Ascending aorta (tissue), 2 donors: Measurements from ENCODE around the gene C16orf78. TPM values are rescaled to one million over a fixed set of nuclear protein-coding genes. Genes with fewer than 3 reads are reported as not detected.

ENCODE experiments used
- DNase-seq, 2 donors: peaks; one replicate each; pipeline ENCODE4 v3.0.0-alpha.2; 2019; ENCODE audit warnings: low spot score in 2 of 2
- H3K27ac ChIP-seq, 2 donors: fragments of 200-600 bp; sonication (generic); one replicate each; pipeline ENCODE4 v1.5.1; 2016 to 2017; ENCODE audit warnings: mild to moderate bottlenecking in 1 of 2
- H3K27me3 ChIP-seq: fragments of 200-600 bp; sonication (generic); one replicate; pipeline ENCODE4 v1.5.1; 2017
- H3K36me3 ChIP-seq, 2 donors: fragments of 200-600 bp; sonication (generic); one replicate each; pipeline ENCODE4 v1.5.1; 2016
- H3K4me1 ChIP-seq, 2 donors: fragments of 200-600 bp; sonication (generic); one replicate each; pipeline ENCODE4 v1.5.1; 2016 to 2017; ENCODE audit warnings: mild to moderate bottlenecking in 1 of 2
- H3K4me3 ChIP-seq, 2 donors: fragments of 200-600 bp; sonication (generic); one replicate each; pipeline ENCODE4 v1.5.1; 2016 to 2017; ENCODE audit warnings: mild to moderate bottlenecking in 1 of 2
- H3K9me3 ChIP-seq, 2 donors: fragments of 200-600 bp; sonication (generic); one replicate each; pipeline ENCODE4 v1.5.1; 2016
- intact Hi-C: fragments of 100-400 bp; cut with DNase I; formaldehyde crosslinking; loops from one replicate; pipeline ENCODE4 v1.15.1; 2023
- total RNA-seq: library from RNA; depleted of rRNA; stranded (reverse); fragments of >200 nt; gene quantifications from one replicate; pipeline ENCODE4 v1.1.0, GENCODE V29; 2016
- TF ChIP-seq, protein P1 (sequence below), 3 experiments: fragments of 200-600 bp in 2 of 3; fragments of 450-650 bp in 1 of 3; sonication (generic) in 2 of 3; IDR thresholded peaks; one replicate each; pipeline ENCODE4 v1.5.1; 2016 to 2019; ENCODE audit warnings: antibody characterized with exemption in 3 of 3, mild to moderate bottlenecking in 1 of 3, moderate library complexity in 1 of 3

Gene C16orf78
- total RNA-seq, 1 donor from 2014 or later = not detected

DNA sequence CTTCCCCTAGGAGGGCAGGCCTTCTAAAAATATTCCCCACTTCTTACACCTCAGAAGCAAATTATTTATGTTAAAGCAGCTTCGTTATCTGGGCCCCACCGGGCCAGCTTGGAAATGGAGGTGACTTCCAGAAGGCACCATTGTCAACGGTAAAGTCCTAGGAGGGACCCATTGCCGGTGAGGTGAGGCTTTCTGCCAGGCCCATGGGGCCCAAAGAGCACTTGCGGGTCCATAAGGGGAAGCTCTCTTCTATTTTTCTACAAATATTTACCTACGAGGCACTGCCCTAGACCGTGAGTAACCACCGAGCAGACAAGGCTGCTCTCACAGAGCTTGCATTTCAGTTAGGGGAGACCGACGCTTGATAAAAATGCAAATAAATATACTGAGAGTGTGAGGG is 41.5 kb downstream of the C16orf78 start:
- Histone ChIP-seq H3K36me3 (no peaks in the 10 kb centered on the region), H3K9me3 (no peaks in the 10 kb centered on the region), H3K27me3 (no peaks in the 10 kb centered on the region), H3K4me1 (no peaks in the 10 kb centered on the region), H3K27ac (no peak overlapping the region), H3K4me3 (no peak overlapping the region)
- TF ChIP-seq, protein P1, sequence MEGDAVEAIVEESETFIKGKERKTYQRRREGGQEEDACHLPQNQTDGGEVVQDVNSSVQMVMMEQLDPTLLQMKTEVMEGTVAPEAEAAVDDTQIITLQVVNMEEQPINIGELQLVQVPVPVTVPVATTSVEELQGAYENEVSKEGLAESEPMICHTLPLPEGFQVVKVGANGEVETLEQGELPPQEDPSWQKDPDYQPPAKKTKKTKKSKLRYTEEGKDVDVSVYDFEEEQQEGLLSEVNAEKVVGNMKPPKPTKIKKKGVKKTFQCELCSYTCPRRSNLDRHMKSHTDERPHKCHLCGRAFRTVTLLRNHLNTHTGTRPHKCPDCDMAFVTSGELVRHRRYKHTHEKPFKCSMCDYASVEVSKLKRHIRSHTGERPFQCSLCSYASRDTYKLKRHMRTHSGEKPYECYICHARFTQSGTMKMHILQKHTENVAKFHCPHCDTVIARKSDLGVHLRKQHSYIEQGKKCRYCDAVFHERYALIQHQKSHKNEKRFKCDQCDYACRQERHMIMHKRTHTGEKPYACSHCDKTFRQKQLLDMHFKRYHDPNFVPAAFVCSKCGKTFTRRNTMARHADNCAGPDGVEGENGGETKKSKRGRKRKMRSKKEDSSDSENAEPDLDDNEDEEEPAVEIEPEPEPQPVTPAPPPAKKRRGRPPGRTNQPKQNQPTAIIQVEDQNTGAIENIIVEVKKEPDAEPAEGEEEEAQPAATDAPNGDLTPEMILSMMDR (IDR thresholded peaks at IDR 0.05) = no peak
- intact Hi-C loops = no loop called here
- DNase-seq = no peak

DNA sequence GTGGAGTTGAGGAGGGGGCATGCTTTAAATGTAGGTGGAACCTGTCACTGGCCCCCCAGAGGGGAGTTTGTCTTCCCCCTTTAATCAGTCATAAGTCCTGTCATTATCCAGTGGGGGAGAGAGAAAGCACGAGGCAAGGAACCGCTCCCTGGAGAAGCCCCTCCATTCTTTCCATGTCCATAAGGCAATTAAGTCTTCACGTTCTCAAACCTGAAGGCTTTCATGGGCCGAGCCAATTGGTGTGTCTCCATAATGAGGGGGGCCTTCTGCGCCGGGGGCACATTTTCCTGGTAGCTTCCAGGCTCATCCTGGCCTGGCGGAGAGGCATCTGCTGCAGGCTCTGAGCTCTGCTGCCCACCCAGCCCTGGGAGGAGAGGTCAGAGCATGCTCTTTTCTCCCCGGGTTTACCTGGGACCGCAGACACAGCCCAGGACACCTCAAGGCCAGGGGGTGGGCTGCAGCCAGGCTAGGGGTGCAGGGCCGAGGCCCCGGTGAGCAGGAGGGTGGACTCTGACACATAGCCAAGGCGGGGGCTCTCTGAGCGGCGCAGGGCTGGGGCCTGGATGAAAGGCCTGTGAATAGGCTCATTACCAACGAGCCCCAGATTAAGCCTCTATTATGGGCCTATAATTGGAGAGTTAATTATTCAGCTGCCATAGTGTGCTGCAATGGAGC is 42.5 kb downstream of the C16orf78 start:
- no peaks in the 10 kb centered on the region for H3K36me3 ChIP-seq
- H3K27ac ChIP-seq = no peak overlapping the region
- H3K4me3 ChIP-seq = no peak overlapping the region
- no peak for DNase-seq
- H3K9me3 ChIP-seq = no peaks in the 10 kb centered on the region
- intact Hi-C loops = no loop called here
- TF ChIP-seq, protein P1 (IDR thresholded peaks at IDR 0.05) = no peak
- H3K4me1 ChIP-seq = no peaks in the 10 kb centered on the region
- no peaks in the 10 kb centered on the region for H3K27me3 ChIP-seq

DNA sequence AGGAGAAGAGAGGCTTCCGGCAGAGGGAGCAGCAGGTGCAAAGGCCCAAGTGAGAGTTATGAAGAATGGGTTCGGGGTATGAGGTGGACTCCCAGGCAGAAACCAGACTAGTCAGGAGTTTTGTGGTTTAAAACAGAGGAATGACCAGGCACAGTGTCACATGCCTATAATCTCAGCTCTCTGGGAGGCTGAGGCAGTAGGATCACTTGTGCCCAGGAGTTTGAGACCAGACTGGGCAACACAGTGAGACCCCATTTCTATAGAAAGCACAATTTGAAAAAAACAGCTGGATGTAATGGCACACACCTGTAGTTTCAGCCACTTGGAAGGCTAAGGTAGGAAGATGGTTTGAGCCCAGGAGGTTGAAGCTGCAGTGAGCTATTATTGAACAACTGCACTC is 43.8 kb downstream of the C16orf78 start:
- Histone ChIP-seq H3K27me3 (no peaks in the 10 kb centered on the region), H3K27ac (no peak overlapping the region), H3K4me1 (no peaks in the 10 kb centered on the region), H3K36me3 (no peaks in the 10 kb centered on the region), H3K9me3 (no peaks in the 10 kb centered on the region), H3K4me3 (no peak overlapping the region)
- no peak for DNase-seq
- intact Hi-C loops = no loop called here
- TF ChIP-seq, protein P1 (IDR thresholded peaks at IDR 0.05) = no peak

DNA sequence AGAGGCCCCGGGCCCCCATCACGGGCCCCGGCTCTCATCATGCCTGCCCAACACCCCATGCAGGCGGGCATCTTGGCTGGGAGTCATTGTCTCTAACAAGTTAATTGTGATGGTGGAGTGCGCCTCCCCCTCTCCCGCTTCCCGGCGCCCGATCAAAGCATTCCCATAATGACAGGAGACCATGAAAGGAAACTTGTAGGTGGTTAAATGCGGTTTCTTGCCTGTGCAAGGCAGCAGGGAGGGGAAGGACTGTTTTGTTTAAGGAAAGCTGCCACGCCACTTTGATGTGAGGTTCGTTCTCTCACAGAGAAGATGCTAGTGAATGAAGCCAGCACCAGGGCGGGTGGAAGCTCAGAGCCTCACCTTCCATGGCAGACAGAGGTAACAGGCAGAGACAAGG is 45.4 kb downstream of the C16orf78 start:
- no peak for DNase-seq
- no peaks in the 10 kb centered on the region for H3K27me3 ChIP-seq
- intact Hi-C loops = no loop called here
- H3K27ac ChIP-seq = no peak overlapping the region
- H3K4me3 ChIP-seq = no peak overlapping the region
- H3K36me3 ChIP-seq = no peaks in the 10 kb centered on the region
- H3K9me3 ChIP-seq = no peaks in the 10 kb centered on the region
- H3K4me1 ChIP-seq = no peaks in the 10 kb centered on the region
- TF ChIP-seq, protein P1 (IDR thresholded peaks at IDR 0.05) = no peak

DNA sequence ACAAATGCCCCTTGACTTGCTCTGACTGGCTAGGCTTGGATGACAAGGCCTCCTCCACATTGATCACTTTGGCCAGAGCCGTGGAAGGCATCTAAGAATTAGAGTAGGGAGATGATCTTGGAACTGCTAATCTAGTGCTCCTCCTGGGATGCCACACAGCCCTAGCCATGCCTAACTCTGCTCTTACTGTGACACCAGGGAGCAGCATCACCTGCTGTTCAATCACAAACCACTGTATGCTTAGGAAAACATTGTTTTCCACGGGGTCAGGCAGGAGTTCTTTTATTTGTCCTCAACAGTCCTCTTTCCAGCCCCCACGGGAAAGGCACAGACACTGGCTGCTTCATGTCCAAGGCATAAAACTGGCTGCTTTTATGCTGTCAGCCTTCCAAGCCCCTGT is 46.3 kb downstream of the C16orf78 start:
- TF ChIP-seq, protein P1 (IDR thresholded peaks at IDR 0.05) = no peak
- Histone ChIP-seq H3K27ac (no peak overlapping the region), H3K9me3 (no peaks in the 10 kb centered on the region), H3K36me3 (no peaks in the 10 kb centered on the region), H3K4me1 (no peaks in the 10 kb centered on the region), H3K4me3 (no peak overlapping the region), H3K27me3 (no peaks in the 10 kb centered on the region)
- DNase-seq = no peak
- intact Hi-C loops = no loop called here

DNA sequence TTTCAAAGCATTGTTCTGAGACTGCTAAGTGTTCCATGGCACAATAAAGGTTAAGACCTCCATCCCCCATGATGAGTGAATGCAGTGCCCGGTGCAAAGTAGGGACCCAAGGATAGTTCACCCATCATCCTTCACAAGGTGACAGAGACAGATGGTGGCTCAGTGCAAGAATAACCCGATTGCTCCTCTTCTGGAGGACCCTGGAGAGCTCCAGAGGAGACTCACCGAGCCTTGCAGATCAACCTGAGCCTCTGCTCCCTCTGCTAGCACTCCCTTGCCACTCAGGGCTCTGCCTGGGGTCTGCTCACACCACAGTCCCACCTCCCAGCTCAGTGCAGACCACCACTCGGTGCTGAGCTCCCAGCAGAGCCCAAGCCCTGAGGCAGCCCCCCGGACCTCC is 49.3 kb downstream of the C16orf78 start:
- no peaks in the 10 kb centered on the region for H3K27me3 ChIP-seq
- DNase-seq = no peak
- intact Hi-C loops = no loop called here
- no peaks in the 10 kb centered on the region for H3K36me3 ChIP-seq
- no peak overlapping the region for H3K27ac ChIP-seq
- H3K4me3 ChIP-seq = no peak overlapping the region
- TF ChIP-seq, protein P1 (IDR thresholded peaks at IDR 0.05) = no peak
- no peaks in the 10 kb centered on the region for H3K4me1 ChIP-seq
- no peaks in the 10 kb centered on the region for H3K9me3 ChIP-seq
